Measurements from ENCODE around the gene SEMA5A. TPM values are rescaled to one million over a fixed set of nuclear protein-coding genes. Genes with fewer than 3 reads are reported as not detected.

SEMA5A gene
- polyA plus RNA-seq, 1 donor from 2014 or later, result 3.2 TPM

GRCh38 chr5:9495121-9495520 is 50.8 kb downstream of the SEMA5A start:
- no peak overlapping the region for H3K4me3 ChIP-seq (ENCODE audit: low read length)
- H3K9me3 ChIP-seq (ENCODE audit: low read length), result no peaks in the 10 kb centered on the region
- H2AFZ ChIP-seq (ENCODE audit: low read depth, low read length), result no peak overlapping the region
- H3F3A ChIP-seq (ENCODE audit: insufficient read depth, low read length, poor library complexity, severe bottlenecking), result no peaks in the 10 kb centered on the region
- H3K79me2 ChIP-seq (replicated peaks; ENCODE audit: insufficient read depth, low read length), result no peaks in the 10 kb centered on the region
- no peak overlapping the region for H3K27ac ChIP-seq (ENCODE audit: low read length)
- H4K20me1 ChIP-seq (ENCODE audit: insufficient read depth), result no peaks in the 10 kb centered on the region
- TF ChIP-seq RAD21 (conservative IDR thresholded peaks at IDR 0.05) (no peak), CTCF (IDR thresholded peaks at IDR 0.05; ENCODE audit: poor library complexity, severe bottlenecking) (no peak), EP300 (conservative IDR thresholded peaks at IDR 0.05; ENCODE audit: poor library complexity, severe bottlenecking) (no peak), MXI1 (conservative IDR thresholded peaks at IDR 0.05; ENCODE audit: poor library complexity, severe bottlenecking) (no peak), POLR2AphosphoS5 (IDR thresholded peaks at IDR 0.05) (no peak), TAF1 (IDR thresholded peaks at IDR 0.05; ENCODE audit: low read depth) (no peak), EZH2 (IDR thresholded peaks at IDR 0.05; ENCODE audit: borderline replicate concordance, insufficient read depth, low read length, poor library complexity, severe bottlenecking) (no peak), SMC3 (conservative IDR thresholded peaks at IDR 0.05; ENCODE audit: poor library complexity) (no peak)
- TF ChIP-seq, protein P1, sequence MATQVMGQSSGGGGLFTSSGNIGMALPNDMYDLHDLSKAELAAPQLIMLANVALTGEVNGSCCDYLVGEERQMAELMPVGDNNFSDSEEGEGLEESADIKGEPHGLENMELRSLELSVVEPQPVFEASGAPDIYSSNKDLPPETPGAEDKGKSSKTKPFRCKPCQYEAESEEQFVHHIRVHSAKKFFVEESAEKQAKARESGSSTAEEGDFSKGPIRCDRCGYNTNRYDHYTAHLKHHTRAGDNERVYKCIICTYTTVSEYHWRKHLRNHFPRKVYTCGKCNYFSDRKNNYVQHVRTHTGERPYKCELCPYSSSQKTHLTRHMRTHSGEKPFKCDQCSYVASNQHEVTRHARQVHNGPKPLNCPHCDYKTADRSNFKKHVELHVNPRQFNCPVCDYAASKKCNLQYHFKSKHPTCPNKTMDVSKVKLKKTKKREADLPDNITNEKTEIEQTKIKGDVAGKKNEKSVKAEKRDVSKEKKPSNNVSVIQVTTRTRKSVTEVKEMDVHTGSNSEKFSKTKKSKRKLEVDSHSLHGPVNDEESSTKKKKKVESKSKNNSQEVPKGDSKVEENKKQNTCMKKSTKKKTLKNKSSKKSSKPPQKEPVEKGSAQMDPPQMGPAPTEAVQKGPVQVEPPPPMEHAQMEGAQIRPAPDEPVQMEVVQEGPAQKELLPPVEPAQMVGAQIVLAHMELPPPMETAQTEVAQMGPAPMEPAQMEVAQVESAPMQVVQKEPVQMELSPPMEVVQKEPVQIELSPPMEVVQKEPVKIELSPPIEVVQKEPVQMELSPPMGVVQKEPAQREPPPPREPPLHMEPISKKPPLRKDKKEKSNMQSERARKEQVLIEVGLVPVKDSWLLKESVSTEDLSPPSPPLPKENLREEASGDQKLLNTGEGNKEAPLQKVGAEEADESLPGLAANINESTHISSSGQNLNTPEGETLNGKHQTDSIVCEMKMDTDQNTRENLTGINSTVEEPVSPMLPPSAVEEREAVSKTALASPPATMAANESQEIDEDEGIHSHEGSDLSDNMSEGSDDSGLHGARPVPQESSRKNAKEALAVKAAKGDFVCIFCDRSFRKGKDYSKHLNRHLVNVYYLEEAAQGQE (IDR thresholded peaks at IDR 0.05; ENCODE audit: borderline replicate concordance), result no peak
- H3K9me2 ChIP-seq (ENCODE audit: insufficient read depth, low read length), result no peaks in the 10 kb centered on the region
- no peak overlapping the region for H3K9ac ChIP-seq (ENCODE audit: low read length)
- H3K36me3 ChIP-seq (ENCODE audit: insufficient read depth, low read length), result no peaks in the 10 kb centered on the region
- no peaks in the 10 kb centered on the region for H3K27me3 ChIP-seq (ENCODE audit: insufficient read depth, low read depth, low read length)
- H3K4me2 ChIP-seq (ENCODE audit: low read length), result no peak overlapping the region

GRCh38 chr5:9494301-9494700 is 51.6 kb downstream of the SEMA5A start:
- no peaks in the 10 kb centered on the region for H3K9me2 ChIP-seq (ENCODE audit: insufficient read depth, low read length)
- H3K9ac ChIP-seq (ENCODE audit: low read length), result no peak overlapping the region
- TF ChIP-seq, protein P1 (IDR thresholded peaks at IDR 0.05; ENCODE audit: borderline replicate concordance), result no peak
- TF ChIP-seq SMC3 (conservative IDR thresholded peaks at IDR 0.05; ENCODE audit: poor library complexity), result no peak
- TF ChIP-seq POLR2AphosphoS5 (IDR thresholded peaks at IDR 0.05), result no peak
- no peak for TF ChIP-seq EZH2 (IDR thresholded peaks at IDR 0.05; ENCODE audit: borderline replicate concordance, insufficient read depth, low read length, poor library complexity, severe bottlenecking)
- no peak for TF ChIP-seq CTCF (IDR thresholded peaks at IDR 0.05; ENCODE audit: poor library complexity, severe bottlenecking)
- no peak for TF ChIP-seq RAD21 (conservative IDR thresholded peaks at IDR 0.05)
- no peak for TF ChIP-seq TAF1 (IDR thresholded peaks at IDR 0.05; ENCODE audit: low read depth)
- no peak for TF ChIP-seq EP300 (conservative IDR thresholded peaks at IDR 0.05; ENCODE audit: poor library complexity, severe bottlenecking)
- no peak for TF ChIP-seq MXI1 (conservative IDR thresholded peaks at IDR 0.05; ENCODE audit: poor library complexity, severe bottlenecking)
- H3K27me3 ChIP-seq (ENCODE audit: insufficient read depth, low read depth, low read length), result no peaks in the 10 kb centered on the region
- no peaks in the 10 kb centered on the region for H3K79me2 ChIP-seq (replicated peaks; ENCODE audit: insufficient read depth, low read length)
- H3K4me3 ChIP-seq (ENCODE audit: low read length), result no peak overlapping the region
- no peaks in the 10 kb centered on the region for H3K36me3 ChIP-seq (ENCODE audit: insufficient read depth, low read length)
- H4K20me1 ChIP-seq (ENCODE audit: insufficient read depth), result no peaks in the 10 kb centered on the region
- H2AFZ ChIP-seq (ENCODE audit: low read depth, low read length), result no peak overlapping the region
- no peak overlapping the region for H3K27ac ChIP-seq (ENCODE audit: low read length)
- H3K4me2 ChIP-seq (ENCODE audit: low read length), result no peak overlapping the region
- no peaks in the 10 kb centered on the region for H3F3A ChIP-seq (ENCODE audit: insufficient read depth, low read length, poor library complexity, severe bottlenecking)
- no peaks in the 10 kb centered on the region for H3K9me3 ChIP-seq (ENCODE audit: low read length)
